Ectodermal cell (in vitro differentiated cells): Measurements from ENCODE around the gene GPLD1.
"Not testable (repeated sequence)": the region's sequence is repeated elsewhere in the genome, so short reads cannot be mapped to it uniquely, and the experiment has no call there.

Experiments
- H3K27ac ChIP-seq: 2 replicates; pipeline ENCODE4 v1.7.0; 2013; ENCODE audit warnings: mild to moderate bottlenecking, low read depth, low read length; ENCODE audit not compliant: insufficient read depth, poor library complexity, severe bottlenecking
- H3K27me3 ChIP-seq: 2 replicates; pipeline ENCODE4 v1.7.0; 2013; ENCODE audit warnings: mild to moderate bottlenecking, low read length; ENCODE audit not compliant: insufficient read depth, control insufficient read depth, poor library complexity, severe bottlenecking
- H3K36me3 ChIP-seq: one replicate; pipeline ENCODE4 v1.7.0; 2013; ENCODE audit warnings: low read length; ENCODE audit not compliant: control insufficient read depth, insufficient read depth
- H3K4me1 ChIP-seq: one replicate; pipeline ENCODE4 v1.7.0; 2013; ENCODE audit warnings: low read length; ENCODE audit not compliant: control insufficient read depth, insufficient read depth
- H3K4me3 ChIP-seq: 2 replicates; pipeline ENCODE4 v1.7.0; 2013; ENCODE audit warnings: low read depth, low read length, control low read depth; ENCODE audit not compliant: insufficient read depth
- H3K9me3 ChIP-seq: 2 replicates; pipeline ENCODE4 v1.7.0; 2013; ENCODE audit warnings: mild to moderate bottlenecking, low read length, moderate library complexity; ENCODE audit not compliant: control insufficient read depth
- WGBS, 2 experiments: methylation state at CpG; one replicate each; pipeline ENCODE4 v1.1.7; 2013; ENCODE audit warnings: missing lambda C conversion rate in 2 of 2; 5-methylcytosine and 5-hydroxymethylcytosine counted together

The GPLD1 gene

DNA sequence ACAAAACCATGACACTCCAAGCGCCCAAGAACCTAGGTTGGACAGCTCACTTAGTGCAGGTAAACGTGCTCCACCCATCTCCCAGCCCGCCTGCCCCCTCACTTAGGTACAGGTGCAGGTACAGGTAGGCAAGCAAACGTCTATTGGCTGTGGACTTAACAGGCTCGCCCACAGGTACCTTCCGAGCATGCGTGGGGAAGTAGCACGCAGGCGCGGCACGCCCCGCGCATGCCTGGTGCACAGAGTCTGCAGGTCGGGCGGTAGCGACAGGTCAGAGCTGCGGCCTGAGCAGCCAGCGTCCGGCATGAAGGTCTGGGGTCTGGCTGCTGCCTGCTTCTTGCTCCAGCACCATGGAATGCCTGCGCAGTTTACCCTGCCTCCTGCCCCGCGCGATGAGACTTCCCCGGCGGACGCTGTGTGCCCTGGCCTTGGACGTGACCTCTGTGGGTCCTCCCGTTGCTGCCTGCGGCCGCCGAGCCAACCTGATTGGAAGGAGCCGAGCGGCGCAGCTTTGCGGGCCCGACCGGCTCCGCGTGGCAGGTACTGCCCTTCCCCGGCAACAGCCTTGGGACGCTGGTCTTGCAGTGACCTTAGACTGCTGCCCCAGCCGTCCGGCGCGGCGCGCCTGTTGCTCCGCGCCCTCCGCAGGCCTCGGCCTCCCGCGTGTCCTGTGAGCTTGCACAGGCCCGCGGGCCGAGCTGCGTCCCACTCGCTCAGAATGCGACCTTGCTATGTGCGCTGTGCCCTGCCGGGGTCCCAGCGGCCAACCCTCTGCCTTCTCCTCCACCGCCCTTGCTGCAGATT lies 86.5 kb downstream of the GPLD1 start, which contains the start of gene MRS2:
Gene MRS2 (plus strand): TSS at position 240 of the 804 bp plus-strand sequence. CDS start 111 bp downstream, at position 351.
- H3K9me3 ChIP-seq = no peaks in the 10 kb centered on the region
- H3K4me1 ChIP-seq = no peaks in the 10 kb centered on the region
- H3K27ac ChIP-seq = no peak within 1 kb of the TSS
- H3K36me3 ChIP-seq = peaks cover 6% of the 10 kb centered on the region
- H3K27me3 ChIP-seq = peaks cover 8% of the 10 kb centered on the region
- H3K4me3 ChIP-seq = peak within 1 kb of the TSS; percentile 95
- WGBS, 2 experiments = 1% methylated on average over 63 of the region's 63 CpGs

DNA sequence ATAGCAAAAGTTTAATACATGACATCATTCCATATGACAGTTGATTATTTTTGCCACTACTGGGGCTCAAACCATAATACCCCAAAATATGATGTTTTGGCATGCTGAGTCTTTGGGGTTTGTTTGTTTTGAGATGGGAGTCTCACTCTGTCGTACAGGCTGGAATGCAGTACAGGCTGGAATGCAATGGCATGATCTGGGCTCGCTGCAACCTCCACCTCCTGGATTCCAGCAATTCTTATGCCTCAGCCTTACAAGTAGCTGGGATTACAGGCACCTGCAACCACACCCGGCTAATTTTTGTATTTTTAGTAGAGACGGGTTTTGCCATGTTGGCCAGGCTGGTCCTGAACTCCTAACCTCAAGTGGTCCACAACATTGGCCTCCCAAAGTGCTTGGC lies 87.9 kb downstream of the GPLD1 start:
- Histone ChIP-seq H3K4me3 (no peak overlapping the region), H3K36me3 (no peaks in the 10 kb centered on the region), H3K9me3 (no peaks in the 10 kb centered on the region), H3K4me1 (no peaks in the 10 kb centered on the region), H3K27ac (no peak overlapping the region), H3K27me3 (peaks cover 8% of the 10 kb centered on the region)
- WGBS, 2 experiments = 66 to 76% methylated on average over 4 of the region's 4 CpGs

DNA sequence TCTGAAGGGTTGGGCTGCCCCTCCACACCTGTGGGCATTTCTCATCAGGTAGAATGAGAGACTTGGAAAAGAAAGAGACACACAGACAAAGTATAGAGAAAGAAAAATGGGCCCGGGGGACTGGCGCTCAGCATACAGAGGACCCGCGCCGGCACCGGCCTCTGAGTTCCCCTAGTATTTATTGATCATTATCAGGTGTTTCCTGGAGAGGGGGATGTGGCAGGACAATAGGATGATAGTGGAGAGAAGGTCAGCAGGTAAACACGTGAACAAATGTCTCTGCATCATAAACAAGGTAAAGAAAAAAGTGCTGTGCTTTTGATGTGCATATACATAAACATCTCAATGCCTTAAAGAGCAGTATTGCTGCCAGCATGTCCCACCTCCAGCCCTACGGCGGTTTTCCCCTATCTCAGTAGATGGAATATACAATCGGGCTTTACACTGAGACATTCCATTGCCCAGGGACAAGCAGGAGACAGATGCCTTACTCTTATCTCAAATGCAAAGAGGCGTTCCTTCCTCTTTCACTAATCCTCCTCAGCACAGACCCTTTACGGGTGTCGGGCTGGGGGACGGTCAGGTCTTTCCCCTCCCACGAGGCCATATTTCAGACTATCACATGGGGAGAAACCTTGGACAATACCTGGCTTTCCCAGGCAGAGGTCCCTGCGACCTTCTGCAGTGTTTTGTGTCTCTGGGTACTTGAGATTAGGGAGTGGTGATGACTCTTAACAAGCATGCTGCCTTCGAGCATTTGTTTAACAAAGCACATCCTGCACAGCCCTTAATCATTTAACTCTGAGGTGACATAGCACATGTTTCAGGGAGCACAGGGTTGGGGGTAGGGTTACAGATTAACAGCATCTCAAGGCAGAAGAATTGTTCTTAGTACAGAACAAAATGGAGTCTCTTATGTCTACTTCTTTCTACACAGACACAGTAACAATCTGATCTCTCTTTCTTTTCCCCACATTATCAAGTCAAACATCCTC lies 89.0 kb downstream of the GPLD1 start:
- not testable (repeated sequence) for H3K27me3 ChIP-seq, H3K27ac ChIP-seq, H3K4me1 ChIP-seq, H3K4me3 ChIP-seq, H3K36me3 ChIP-seq, H3K9me3 ChIP-seq
- 19 to 21% methylated on average over 14 to 16 of the region's 17 CpGs for WGBS, 2 experiments

DNA sequence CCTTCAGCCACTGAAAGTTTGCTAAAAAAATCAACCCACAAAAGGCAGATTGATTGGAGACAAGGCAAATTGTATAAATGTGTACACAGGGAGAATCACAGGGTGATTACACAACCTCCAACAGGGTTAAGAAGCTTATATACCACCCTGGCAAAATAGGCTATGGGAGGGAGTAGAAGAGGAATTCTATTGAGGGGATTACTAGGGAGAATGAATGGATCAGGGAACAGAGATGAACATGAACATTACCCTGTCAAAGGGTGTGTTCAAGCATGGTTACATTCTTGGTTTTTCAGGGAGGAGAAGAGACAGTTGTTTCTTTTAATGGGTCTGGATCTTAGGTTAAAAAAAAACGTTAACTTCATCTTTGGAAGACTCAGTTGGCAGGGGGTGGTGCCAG lies 91.7 kb downstream of the GPLD1 start:
- no peak overlapping the region for H3K4me3 ChIP-seq

DNA sequence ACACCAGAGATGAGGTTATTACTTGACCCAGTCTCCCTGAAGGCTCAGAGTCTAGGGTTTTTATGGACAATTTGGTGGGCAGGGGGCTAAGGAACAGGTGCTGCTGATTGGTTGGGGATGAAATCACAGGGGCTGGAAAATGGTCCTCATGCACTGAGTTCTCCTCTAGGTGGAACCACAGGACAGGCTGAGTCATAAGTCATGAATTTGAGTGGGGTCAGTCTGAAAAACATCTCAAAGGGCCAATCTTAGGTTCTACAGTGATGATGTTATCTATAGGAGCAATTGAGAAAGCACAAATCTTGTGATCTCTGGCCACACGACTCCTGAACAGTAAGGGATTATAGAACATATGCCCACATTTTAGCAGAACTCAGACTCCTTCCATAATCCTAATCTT lies 92.6 kb downstream of the GPLD1 start:
- WGBS, 2 experiments = 80 to 89% methylated on average over 1 of the region's 1 CpG
- Histone ChIP-seq H3K27me3 (peaks cover 8% of the 10 kb centered on the region), H3K36me3 (no peaks in the 10 kb centered on the region), H3K4me1 (no peaks in the 10 kb centered on the region), H3K9me3 (no peaks in the 10 kb centered on the region), H3K4me3 (no peak overlapping the region), H3K27ac (no peak overlapping the region)

More for the DNA sequence above, 91.7 kb downstream of the GPLD1 start:
- 71 to 83% methylated on average over 1 of the region's 1 CpG for WGBS, 2 experiments
- Histone ChIP-seq H3K4me1 (no peaks in the 10 kb centered on the region), H3K9me3 (no peaks in the 10 kb centered on the region), H3K36me3 (no peaks in the 10 kb centered on the region), H3K27ac (no peak overlapping the region), H3K27me3 (peaks cover 8% of the 10 kb centered on the region)

DNA sequence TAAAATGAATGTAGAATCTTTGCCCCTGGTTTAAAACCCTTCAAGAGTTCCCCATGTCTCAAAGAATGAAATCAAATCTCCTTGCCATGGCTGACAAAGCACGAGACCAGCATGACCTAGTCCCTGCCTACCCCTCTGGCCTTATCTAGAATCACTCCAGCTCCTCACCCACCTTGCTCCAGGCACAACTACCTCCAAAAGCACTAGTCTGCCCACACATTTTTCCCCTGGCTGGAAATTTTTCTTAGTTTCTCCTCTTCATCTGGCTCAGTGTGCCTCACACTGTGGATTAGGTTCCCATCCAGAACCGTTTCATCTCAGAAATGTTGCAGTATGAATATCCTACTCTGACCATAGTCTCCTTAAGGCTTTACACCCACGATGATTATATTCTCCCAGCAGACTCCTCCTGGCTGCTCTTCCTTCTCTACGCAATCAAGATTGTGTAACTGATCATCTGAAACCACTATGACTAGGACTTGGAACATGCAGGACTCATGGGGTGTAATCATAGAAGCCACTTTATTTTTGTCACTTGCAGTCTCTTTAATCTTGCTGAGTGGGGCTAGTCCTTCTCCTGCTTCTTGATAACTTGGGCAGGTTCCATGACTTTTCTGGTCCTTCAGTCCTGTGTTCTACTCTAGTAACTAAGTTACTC lies 94.5 kb downstream of the GPLD1 start:
- WGBS, 2 experiments = 92 to 93% methylated on average over 4 of the region's 4 CpGs
- no peak overlapping the region for H3K27ac ChIP-seq
- no peaks in the 10 kb centered on the region for H3K36me3 ChIP-seq
- no peak overlapping the region for H3K4me3 ChIP-seq
- H3K9me3 ChIP-seq = no peaks in the 10 kb centered on the region
- H3K4me1 ChIP-seq = no peaks in the 10 kb centered on the region
- peaks cover 5% of the 10 kb centered on the region for H3K27me3 ChIP-seq

DNA sequence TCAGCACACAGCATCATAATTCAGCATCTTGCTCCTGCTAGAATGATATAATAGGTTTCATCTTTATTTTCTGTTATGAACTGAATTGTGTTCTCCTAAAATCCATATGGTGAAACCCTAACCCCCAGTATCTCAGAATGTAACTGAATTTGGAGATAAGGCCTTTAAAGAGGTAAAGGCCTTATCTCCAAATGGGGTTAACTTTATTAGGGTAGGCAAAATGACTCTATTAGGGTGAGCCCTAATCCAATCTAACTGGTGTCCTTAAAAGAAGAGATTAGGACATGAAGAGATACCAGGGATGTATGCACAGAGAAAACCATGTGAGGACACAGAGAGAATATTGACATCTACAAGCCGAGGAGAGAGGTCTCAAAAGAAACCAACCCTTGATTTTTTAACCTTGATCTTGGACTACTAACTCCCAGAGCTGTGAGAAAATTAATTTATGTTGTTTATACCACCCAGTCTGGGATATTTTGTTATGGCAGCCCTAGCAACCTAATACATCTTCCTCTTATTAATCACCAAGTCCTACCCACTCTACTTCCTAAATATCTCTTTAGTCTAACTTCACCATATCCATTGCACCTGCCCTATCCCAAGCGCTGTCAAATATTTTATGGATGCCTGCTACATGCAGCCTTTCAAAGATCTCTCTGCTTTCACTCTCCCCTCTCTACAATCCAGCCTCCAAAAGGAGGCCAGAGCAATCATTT lies 95.2 kb downstream of the GPLD1 start:
- Histone ChIP-seq H3K4me1 (no peaks in the 10 kb centered on the region), H3K27me3 (no peaks in the 10 kb centered on the region), H3K36me3 (no peaks in the 10 kb centered on the region), H3K4me3 (no peak overlapping the region), H3K27ac (no peak overlapping the region), H3K9me3 (no peaks in the 10 kb centered on the region)
- 88 to 93% methylated on average over 2 of the region's 2 CpGs for WGBS, 2 experiments

DNA sequence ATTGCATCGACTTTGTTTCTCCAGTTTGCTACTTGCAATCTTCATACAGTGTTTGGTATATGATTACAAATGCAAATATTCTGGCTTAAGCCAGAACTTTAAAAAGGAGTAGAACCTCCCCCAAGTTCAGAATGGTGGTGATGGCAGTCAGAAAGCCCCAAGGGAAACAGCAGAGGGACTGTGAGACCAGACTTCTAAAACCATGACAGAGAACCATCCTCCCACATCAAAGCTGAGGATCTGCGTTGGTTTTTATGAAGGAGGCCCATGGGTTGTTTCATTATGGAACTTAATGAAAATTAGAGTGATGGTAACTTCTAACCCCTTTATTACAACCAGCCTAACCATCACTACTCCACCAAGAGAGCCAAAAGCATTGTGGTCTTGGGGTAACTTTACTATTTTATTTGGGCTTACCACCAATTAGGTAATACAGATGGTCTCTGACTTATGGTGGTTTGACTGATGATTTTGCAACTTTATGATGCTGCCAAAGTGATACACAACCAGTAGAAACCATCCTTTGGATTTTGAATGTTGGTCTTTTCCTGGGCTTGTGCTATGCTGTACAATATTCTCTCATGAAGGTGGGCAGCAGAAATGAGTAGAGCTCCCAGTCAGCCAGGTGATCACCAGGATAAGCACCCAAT lies 97.5 kb downstream of the GPLD1 start:
- 100% methylated on average over 1 of the region's 2 CpGs; no CpG with 5 or more reads in 1 of the 2 experiments for WGBS, 2 experiments
- Histone ChIP-seq H3K9me3 (no peaks in the 10 kb centered on the region), H3K4me1 (no peaks in the 10 kb centered on the region), H3K27ac (no peak overlapping the region), H3K36me3 (no peaks in the 10 kb centered on the region), H3K4me3 (no peak overlapping the region), H3K27me3 (no peaks in the 10 kb centered on the region)

DNA sequence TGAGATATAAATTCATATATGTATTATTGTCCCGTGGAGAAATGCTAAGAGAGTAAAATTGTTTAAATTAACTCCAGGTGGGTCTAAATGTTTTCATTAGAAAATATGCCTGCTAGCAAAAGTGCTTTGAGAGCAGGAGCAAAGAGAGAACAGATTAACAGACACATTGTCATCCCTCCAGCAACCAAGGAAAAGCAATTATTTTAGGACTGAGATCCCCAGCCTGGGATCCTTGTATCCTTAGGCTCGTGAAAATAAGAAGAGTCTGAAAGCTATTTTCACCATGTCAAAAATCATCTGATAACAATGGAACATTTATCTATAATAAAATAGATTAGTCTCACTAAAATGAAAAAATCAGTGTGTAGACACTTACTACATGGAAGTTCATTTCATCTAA lies 98.2 kb downstream of the GPLD1 start:
- no peak overlapping the region for H3K27ac ChIP-seq
- 85 to 96% methylated on average over 2 of the region's 2 CpGs for WGBS, 2 experiments
- H3K9me3 ChIP-seq = no peaks in the 10 kb centered on the region
- H3K36me3 ChIP-seq = no peaks in the 10 kb centered on the region
- no peak overlapping the region for H3K4me3 ChIP-seq
- H3K27me3 ChIP-seq = no peaks in the 10 kb centered on the region
- no peaks in the 10 kb centered on the region for H3K4me1 ChIP-seq
